HepG2 (cell line): Measurements from ENCODE around the gene CLVS2. TPM values are rescaled to one million over a fixed set of nuclear protein-coding genes. Genes with fewer than 3 reads are reported as not detected.

Experiments used
- ATAC-seq: fragments of 200-7000 bp; cut with Tn5 transposase; 3 replicates; pipeline ENCODE4 v1.9.1; 2020; ENCODE audit warnings: mild to moderate bottlenecking, moderate library complexity
- BruUV-seq: library from RNA; stranded (reverse); fragments of 400-500 nt; replicated peaks from 2 replicates; lab custom pipeline; 2021; lab: Mats Ljungman, UMichigan
- CTCF ChIA-PET: fragments of 300-600 bp; formaldehyde crosslinking; extraction: SDS; loops from one replicate; lab custom pipeline; 2021; ENCODE audit warnings: low total read pairs, inconsistent platforms, low intra/inter-chr PET ratio; lab: Yijun Ruan, JAX
- POLR2A ChIA-PET: fragments of 350-600 bp; sonication (Branson Sonifier 250); formaldehyde crosslinking; loops from one replicate; lab custom pipeline; 2020; ENCODE audit warnings: antibody characterized with exemption, inconsistent platforms; lab: Yijun Ruan, JAX
- DNase-seq: peaks from one replicate; pipeline ENCODE4 v3.0.0-alpha.2; 2015; ENCODE audit warnings: low spot score
- FAIRE-seq: peaks from 3 replicates; lab custom pipeline; 2011; peaks lifted over from hg19 to GRCh38; lab: Jason Lieb, UNC
- H2AFZ ChIP-seq: one replicate; pipeline ENCODE4 v1.6.1; 2011; ENCODE audit warnings: low read length, inconsistent platforms
- H3K27ac ChIP-seq: fragments of 300-600 bp; 3 replicates; pipeline ENCODE4 v1.8.0; 2011; ENCODE audit warnings: mixed run types, mild to moderate bottlenecking, mixed read lengths, low read length, inconsistent platforms; ENCODE audit not compliant: insufficient read depth; ENCODE audit errors: extremely low read length
- H3K27me3 ChIP-seq, 2 experiments: fragments of 200-600 bp in 1 of 2; 2 replicates in 1 of 2; 3 replicates in 1 of 2; pipeline versions ENCODE4 v1.6.0 to v1.8.0; 2011; ENCODE audit warnings: low read length in 2 of 2, mild to moderate bottlenecking in 2 of 2, moderate library complexity in 2 of 2, inconsistent platforms in 1 of 2; ENCODE audit not compliant: insufficient read depth in 2 of 2, control insufficient read depth in 1 of 2
- H3K36me3 ChIP-seq, 2 experiments: fragments of 200-600 bp in 1 of 2; replicated peaks in 1 of 2; 2 replicates in 1 of 2; 3 replicates in 1 of 2; pipeline versions ENCODE4 v1.5.1 to v1.8.0; 2011; ENCODE audit warnings: low read length in 2 of 2, inconsistent platforms in 1 of 2; ENCODE audit not compliant: insufficient read depth in 2 of 2, control insufficient read depth in 1 of 2
- H3K4me1 ChIP-seq: 2 replicates; pipeline ENCODE4 v1.5.1; 2012; ENCODE audit warnings: low read length, inconsistent platforms; ENCODE audit not compliant: insufficient read depth
- H3K4me2 ChIP-seq: 2 replicates; pipeline ENCODE4 v1.6.0; 2011; ENCODE audit warnings: low read depth, low read length, inconsistent platforms
- H3K4me3 ChIP-seq, 3 experiments: fragments of 200-600 bp in 1 of 3; sonication (generic), shearing (Covaris generic) in 1 of 3; replicated peaks in 1 of 3; 2 replicates each; pipeline ENCODE4 v1.5.1; 2011 to 2016; ENCODE audit warnings: low read length in 3 of 3, inconsistent platforms in 2 of 3, low read depth in 2 of 3, mild to moderate bottlenecking in 2 of 3, control low read depth in 1 of 3, mixed read lengths in 1 of 3; ENCODE audit not compliant: insufficient read depth in 1 of 3
- H3K79me2 ChIP-seq: one replicate; pipeline ENCODE4 v1.6.1; 2011; ENCODE audit warnings: low read length, inconsistent platforms; ENCODE audit not compliant: insufficient read depth
- H3K9ac ChIP-seq: 2 replicates; pipeline ENCODE4 v1.6.0; 2011; ENCODE audit warnings: mild to moderate bottlenecking, low read depth, low read length, inconsistent platforms; ENCODE audit not compliant: insufficient read depth
- H3K9me3 ChIP-seq: 2 replicates; pipeline ENCODE4 v1.5.1; 2012; ENCODE audit warnings: mild to moderate bottlenecking, low read length
- H4K20me1 ChIP-seq: 2 replicates; pipeline ENCODE4 v1.6.0; 2011; ENCODE audit warnings: inconsistent platforms, mild to moderate bottlenecking, low read length, moderate library complexity; ENCODE audit not compliant: insufficient read depth
- FOSL2 ChIP-seq: sonication (generic); formaldehyde crosslinking; IDR thresholded peaks from 2 replicates; pipeline ENCODE4 v1.4.0; 2020; ENCODE audit warnings: missing genetic modification reagents
- KDM4B ChIP-seq: sonication (generic); formaldehyde crosslinking; IDR thresholded peaks from 2 replicates; pipeline ENCODE4 v1.4.0; 2020; ENCODE audit warnings: missing genetic modification reagents
- NR1H2 ChIP-seq: sonication (generic); formaldehyde crosslinking; IDR thresholded peaks from 2 replicates; pipeline ENCODE4 v1.8.1; 2022; ENCODE audit warnings: low read depth, missing genetic modification reagents, borderline replicate concordance
- WGBS: methylation state at CpG from one replicate; pipeline ENCODE4 v1.1.6; 2017; ENCODE audit warnings: low lambda C conversion rate; 5-methylcytosine and 5-hydroxymethylcytosine counted together
- in situ Hi-C: cut with HindIII; loops from 2 replicates; pipeline ENCODE4 v1.10.0; 2017; ENCODE audit warnings: low pct_unique_long_range_greater_than_20kb; ENCODE audit not compliant: extremely low pct_ligation_motif_present
- intact Hi-C: fragments of 100-400 bp; cut with micrococcal nuclease; formaldehyde crosslinking; loops from one replicate; pipeline ENCODE4 v1.10.0; 2022; ENCODE audit not compliant: unreplicated experiment
- polyA plus RNA-seq, 8 experiments: library from polyadenylated mRNA; depleted of rRNA in 3 of 8; stranded (reverse) in 7 of 8; unstranded in 1 of 8; fragments of >200 nt; fragmentation: Illumina TruSeq in 4 of 8; extraction: Trizol in 4 of 8; gene quantifications; 2 replicates each; pipeline versions ENCODE4 v1.2.1 to v1.2.3, GENCODE V29; 2011 to 2016; ENCODE audit warnings: low read depth in 4 of 8, missing spikeins in 1 of 8, mixed read lengths in 1 of 8; ENCODE audit not compliant: insufficient read depth in 1 of 8
- total RNA-seq, 5 experiments: library from RNA; depleted of rRNA; stranded (reverse); fragments of >200 nt; fragmentation: Illumina TruSeq; extraction: Trizol; gene quantifications; 2 replicates each; pipeline ENCODE4 v1.2.3, GENCODE V29; 2016; ENCODE audit warnings: low read depth in 1 of 5

Gene CLVS2
- total and polyA plus RNA-seq, 2 of the 13 experiments (the other 11 are each of a cell fraction or from before 2014, with no cell fraction given), result not detected

DNA sequence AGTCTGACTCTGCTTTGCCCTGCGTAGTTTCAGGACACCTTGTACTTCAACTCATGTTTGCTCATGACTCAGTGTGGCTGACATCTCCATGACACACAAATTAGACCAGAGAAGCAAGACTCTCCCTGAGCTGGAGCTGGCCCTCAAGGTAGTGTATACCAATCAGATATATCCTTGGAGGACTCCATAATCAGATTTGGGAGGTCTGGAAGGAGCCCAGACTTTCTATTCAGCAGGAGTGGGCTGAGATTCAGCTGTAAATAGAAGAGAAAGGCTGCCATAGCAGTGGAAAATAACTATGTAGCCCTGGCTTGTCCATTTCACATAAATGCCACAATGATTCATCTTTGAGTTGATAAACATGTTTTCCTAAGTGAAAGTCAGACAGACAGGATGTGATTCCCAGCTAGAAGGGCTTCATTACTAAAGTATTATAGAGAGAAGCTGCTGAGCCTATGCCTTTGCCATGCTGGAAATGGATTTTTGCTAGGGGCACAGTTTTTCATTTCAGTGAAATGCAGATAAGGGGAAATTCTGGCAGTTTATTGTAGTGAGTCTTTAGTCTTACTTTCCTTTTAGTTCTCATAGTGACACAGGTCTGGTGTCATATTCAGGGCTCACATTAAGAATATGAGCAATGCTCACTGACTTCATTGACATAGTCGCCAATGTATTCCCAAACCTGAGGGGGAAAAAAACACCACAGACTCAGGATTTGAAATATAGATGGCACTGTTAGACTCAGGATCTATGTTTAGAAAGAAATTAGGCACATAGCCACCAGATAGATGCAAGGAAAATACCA is 95.3 kb downstream of the CLVS2 start:
- in situ Hi-C loops, result no loop called here
- Histone ChIP-seq H3K36me3 (no peaks in the 10 kb centered on the region), H3K27me3 (no peaks in the 10 kb centered on the region), H3K4me2 (no peak overlapping the region), H3K27ac (no peak overlapping the region), H3K4me1 (no peaks in the 10 kb centered on the region), H3K79me2 (no peaks in the 10 kb centered on the region), H4K20me1 (no peaks in the 10 kb centered on the region), H3K9me3 (peaks cover 68% of the 10 kb centered on the region), H3K4me3 (no peak overlapping the region), H2AFZ (no peak overlapping the region), H3K9ac (no peak overlapping the region)
- 0% methylated on average over 2 of the region's 2 CpGs for WGBS
- CTCF ChIA-PET, result no interaction called here
- peak; percentile 65 for ATAC-seq
- peak; percentile 3 for DNase-seq
- BruUV-seq, result no TSS peak
- POLR2A ChIA-PET, result no interaction called here
- intact Hi-C loops, result no loop called here
- FAIRE-seq, result no peak
- TF ChIP-seq NR1H2 (CRISPR knock-in tag), result no peak
- peak; percentile 22; the same call in 1 of the 2 replicates for TF ChIP-seq FOSL2 (CRISPR knock-in tag)

DNA sequence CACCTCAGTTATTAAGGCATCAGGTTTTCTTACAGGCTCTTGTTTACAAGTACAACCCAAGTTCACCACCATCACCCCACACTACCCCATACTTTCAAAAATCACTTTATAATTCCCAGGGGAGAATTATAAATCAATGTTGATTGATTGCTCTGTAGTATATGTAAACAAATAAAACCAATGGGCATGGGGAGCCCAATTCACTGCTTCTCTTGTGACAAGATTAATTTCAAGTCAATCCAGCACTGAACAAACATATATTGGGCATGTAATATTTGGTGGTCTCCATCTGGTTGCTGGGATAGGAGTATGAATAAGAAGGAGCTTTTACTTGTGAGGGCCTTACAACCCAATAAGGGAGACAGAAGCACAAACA is 95.8 kb downstream of the CLVS2 start:
- Histone ChIP-seq H3K4me3 (no peak overlapping the region), H3K4me1 (no peaks in the 10 kb centered on the region), H3K27me3 (no peaks in the 10 kb centered on the region), H3K79me2 (no peaks in the 10 kb centered on the region), H3K4me2 (no peak overlapping the region), H3K27ac (no peak overlapping the region), H2AFZ (no peak overlapping the region), H4K20me1 (no peaks in the 10 kb centered on the region), H3K9me3 (peaks cover 62% of the 10 kb centered on the region), H3K9ac (no peak overlapping the region), H3K36me3 (no peaks in the 10 kb centered on the region)
- DNase-seq (no peak), FAIRE-seq (no peak), ATAC-seq (no peak)
- POLR2A ChIA-PET, result no interaction called here
- TF ChIP-seq KDM4B, result no peak
- intact Hi-C loops, result no loop called here
- in situ Hi-C loops, result no loop called here
- CTCF ChIA-PET, result no interaction called here
- BruUV-seq, result no TSS peak
